ENCODE results near the gene MYO18B.

GRCh38 chr22:25716637-25717036 is 25.4 kb upstream of the MYO18B start:
- TF ChIP-seq, protein P1, sequence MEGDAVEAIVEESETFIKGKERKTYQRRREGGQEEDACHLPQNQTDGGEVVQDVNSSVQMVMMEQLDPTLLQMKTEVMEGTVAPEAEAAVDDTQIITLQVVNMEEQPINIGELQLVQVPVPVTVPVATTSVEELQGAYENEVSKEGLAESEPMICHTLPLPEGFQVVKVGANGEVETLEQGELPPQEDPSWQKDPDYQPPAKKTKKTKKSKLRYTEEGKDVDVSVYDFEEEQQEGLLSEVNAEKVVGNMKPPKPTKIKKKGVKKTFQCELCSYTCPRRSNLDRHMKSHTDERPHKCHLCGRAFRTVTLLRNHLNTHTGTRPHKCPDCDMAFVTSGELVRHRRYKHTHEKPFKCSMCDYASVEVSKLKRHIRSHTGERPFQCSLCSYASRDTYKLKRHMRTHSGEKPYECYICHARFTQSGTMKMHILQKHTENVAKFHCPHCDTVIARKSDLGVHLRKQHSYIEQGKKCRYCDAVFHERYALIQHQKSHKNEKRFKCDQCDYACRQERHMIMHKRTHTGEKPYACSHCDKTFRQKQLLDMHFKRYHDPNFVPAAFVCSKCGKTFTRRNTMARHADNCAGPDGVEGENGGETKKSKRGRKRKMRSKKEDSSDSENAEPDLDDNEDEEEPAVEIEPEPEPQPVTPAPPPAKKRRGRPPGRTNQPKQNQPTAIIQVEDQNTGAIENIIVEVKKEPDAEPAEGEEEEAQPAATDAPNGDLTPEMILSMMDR (IDR thresholded peaks at IDR 0.05) = no peak
- no peak for TF ChIP-seq EZH2 (IDR thresholded peaks at IDR 0.05; ENCODE audit: borderline replicate concordance, insufficient read depth, low read depth, low read length, poor library complexity, severe bottlenecking)
